Stimulated activated CD8-positive, alpha-beta memory T cell treated with anti-CD3 and anti-CD28 coated beads, Interleukin-4, amount 100 ng/mL, for 1 hour (primary cell): Measurements from ENCODE around the gene CFAP44.
A peak's percentile ranks its signal among the peaks of the same experiment; 100 is the strongest.
"Not testable (repeated sequence)": the region's sequence is repeated elsewhere in the genome, so short reads cannot be mapped to it uniquely, and the experiment has no call there.

Experiments used
- DNase-seq, 2 donors: peaks; one replicate each; pipeline ENCODE4 v3.0.0-alpha.2; 2020; ENCODE audit warnings: low read depth in 2 of 2, low spot score in 1 of 2

CFAP44 gene, protein sequence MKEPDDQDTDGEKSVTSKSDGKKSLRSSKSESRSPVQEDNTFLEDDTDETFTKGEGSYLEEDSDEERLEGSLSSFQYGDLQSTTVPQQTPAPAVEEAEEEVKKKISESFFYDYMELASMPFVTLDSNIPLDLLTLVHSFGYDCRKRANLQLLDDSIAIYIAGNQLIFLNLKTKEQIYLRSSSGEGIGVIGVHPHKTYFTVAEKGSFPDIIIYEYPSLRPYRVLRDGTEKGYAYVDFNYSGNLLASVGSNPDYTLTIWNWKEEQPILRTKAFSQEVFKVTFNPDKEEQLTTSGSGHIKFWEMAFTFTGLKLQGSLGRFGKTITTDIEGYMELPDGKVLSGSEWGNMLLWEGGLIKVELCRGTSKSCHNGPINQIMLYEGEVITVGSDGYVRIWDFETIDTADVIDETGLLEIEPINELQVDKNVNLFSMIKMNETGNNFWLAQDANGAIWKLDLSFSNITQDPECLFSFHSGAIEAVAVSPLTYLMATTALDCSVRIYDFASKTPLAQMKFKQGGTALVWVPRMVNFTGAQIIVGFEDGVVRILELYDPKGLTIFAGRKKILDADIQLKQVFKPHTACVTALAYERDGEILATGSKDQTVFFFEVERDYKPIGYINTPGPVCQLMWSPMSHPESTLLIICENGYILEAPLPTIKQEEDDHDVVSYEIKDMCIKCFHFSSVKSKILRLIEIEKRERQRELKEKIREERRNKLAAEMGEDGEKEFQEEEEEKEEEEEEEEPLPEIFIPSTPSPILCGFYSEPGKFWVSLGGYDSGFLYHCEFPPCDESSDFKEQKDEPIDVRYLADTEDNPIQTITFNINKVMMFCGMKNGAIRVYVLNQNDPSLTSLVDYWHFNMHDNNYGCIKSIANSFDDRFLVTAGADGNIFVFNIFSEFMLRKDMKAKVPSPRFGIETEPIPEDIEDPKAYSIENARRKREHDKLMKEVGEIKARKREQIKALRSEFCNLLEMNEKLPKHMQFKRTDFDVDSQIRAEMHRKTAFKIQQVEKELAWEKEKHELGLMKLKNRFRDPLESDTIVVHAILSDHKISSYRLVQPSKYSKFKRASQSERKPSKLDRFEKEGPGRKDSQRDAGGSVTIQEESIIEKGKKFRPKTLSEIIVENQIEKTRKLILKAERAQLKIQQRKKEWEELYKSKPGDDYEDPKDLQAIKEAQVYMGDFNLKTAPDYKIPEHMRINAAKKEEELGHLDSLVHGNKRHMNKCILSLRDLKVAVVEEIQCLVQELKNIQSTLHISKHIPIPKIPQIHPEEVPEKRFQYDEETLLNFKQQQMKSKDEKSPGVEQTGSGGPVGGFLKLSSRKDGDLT (N-terminal part only)

DNA sequence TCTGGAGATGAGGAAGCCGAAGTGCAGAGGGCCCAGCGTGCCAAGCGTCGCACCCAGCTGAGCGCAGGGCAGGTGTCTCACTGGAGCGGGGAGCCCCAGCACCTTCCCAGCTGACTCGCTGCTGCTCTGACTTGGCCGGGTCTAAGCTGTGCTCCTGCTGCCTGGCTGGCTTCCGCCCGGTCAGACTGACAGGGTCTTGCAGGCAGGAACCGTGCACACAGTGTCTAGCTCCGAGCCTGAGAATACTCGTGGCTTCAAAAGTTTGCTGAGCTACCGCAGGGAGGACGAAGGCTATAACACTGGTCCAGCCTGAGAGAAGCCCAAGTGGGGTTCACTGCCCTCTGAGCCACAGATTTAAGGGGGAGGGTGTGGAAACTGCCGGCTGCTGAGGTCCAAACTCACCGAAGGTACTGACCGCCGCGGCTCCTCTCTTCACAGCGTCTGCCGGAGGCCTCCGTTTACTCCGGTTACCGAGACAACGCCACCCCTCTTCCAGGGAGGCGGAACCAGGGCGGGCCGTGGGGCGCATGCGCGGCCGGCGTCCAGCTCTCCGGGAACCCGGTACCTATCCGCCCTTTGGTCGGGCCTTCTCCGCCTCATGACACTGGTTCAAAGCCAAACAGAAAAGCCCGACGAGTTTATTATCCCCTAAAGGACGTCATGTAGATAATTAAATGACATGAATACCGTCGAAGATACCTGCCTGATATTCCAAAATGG lies at the start of gene CFAP44:
Gene CFAP44, minus strand, starts transcription at position 443 of the 720 bp plus-strand sequence. CDS start 7,829 bp downstream, outside the sequence.
- DNase-seq = peak; percentile 11 to 19

DNA sequence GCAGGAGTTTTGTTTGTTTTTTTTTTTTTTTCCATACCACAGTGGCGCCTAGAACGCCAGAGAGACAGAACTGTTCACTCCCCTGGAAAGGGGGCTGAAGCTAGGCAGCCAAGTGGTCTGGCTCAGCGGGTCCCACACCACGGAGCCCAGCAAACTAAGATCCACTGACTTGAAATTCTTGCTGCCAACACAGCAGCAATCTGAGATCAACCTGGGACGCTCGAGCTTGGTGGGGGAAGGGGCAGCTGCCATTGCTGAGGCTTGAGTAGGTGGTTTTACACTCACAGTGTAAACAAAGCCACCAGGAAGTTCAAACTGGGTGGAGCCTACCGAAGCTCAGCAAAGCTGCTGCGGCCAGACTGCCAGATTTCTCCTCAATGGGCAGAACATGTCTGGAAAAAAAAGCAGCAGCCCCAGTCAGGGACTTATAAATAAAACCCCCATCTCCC lies 43.9 kb upstream of the CFAP44 start:
- DNase-seq = peak in 1 of 2 donors; percentile 2

DNA sequence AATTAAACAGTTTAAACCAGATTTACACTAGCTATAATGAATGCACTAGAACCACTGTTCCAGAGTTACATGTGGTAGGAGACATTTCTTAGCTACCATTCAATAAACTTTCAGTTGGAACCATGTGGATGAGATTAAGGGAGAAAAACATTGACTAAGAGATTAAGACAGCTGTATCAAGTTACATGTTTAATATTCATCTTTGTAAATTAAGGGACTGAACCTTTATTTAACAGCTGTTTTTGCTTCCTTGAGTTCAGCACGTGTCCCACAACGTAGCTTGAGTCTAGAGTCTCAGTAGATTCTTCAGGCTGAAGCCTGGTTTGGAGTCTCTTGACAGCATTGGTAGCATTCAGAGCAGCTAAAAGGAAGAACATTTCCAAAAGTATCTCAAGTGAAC lies 27.2 kb upstream of the CFAP44 start:
- DNase-seq = no peak

DNA sequence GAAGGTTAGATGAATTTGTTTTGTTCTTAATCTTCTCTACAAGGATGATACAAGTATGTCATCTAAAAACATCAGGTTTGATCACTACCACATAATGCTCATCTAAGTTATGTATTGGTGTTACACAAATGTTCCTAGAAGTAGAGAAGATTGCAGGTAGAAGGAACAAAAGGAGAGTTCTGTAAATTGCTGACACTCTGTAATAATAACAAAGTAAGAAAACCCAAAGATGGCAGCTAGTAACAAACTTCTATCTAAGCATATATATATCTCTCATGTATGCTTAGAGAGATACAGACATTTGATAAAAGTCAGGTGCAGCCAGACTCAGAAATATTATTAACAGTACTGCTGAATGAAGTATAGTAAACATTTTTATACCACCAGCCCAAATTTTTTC lies 20.2 kb upstream of the CFAP44 start:
- no peak for DNase-seq

DNA sequence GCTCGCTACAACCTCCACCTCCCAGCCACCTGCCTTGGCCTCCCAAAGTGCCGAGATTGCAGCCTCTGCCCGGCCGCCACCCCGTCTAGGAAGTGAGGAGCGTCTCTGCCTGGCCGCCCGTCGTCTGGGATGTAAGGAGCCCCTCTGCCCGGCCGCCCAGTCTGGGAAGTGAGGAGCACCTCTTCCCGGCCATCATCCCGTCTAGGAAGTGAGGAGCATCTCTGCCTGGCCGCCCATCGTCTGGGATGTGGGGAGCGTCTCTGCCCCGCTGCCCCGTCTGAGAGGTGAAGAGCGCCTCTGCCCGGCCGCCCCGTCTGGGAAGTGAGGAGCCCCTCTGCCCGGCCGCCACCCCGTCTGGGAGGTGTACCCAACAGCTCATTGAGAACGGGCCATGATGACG lies 17.3 kb upstream of the CFAP44 start:
- not testable (repeated sequence) for DNase-seq

DNA sequence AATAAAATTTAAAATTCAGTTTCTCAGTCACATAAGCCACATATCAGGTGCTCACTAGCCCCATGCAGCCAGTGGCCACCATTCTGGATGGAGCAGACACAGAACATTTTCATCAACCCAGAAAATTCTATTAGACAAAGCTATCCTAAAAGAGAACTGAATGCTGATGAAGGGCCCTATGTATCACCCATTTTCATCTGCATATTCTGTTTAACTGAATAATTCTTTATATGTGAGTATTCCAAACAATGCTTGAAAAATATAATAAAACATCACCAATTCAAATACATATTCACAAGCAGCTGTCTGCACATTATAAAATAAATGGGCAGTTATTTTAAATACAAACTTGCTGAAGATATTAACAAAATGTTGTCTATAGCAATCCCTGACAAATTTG lies 14.2 kb upstream of the CFAP44 start:
- no peak for DNase-seq

DNA sequence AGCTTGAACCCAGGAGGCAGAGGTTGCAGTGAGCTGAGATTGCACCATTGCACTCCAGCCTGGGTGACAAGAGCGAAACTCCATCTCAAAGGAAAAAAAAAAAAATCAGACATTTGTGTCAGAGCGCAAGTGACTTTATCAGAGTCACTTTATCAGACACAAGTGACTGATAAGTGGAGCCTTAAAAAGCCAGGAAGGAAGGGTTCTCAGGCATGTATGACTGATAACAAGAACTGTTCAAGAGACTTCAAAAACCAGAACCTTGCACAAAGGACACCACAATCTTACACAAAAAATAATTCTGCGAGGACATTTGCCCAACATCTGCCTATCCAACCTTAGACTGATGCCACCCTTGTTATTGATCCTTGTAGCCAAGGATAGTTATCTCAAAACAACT lies 13.3 kb upstream of the CFAP44 start:
- no peak for DNase-seq

DNA sequence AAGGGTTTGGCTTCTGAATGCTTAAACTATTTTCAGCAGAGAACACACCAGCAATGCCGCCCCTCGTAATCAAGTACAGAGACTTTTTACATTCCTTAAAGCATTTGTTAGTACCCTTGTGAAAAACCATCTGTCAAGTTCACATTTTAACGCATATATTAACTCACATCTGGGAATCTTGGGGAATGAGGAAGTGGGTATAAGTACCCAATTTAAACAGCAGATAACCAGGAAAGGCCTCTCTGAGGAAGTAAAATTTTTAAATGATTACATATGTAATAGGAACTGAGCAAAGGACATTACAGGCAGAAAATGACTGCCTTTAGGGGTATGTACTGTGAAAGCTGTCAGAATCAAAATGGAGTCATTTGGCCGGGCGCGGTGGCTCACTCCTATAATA lies 12.8 kb upstream of the CFAP44 start:
- DNase-seq = no peak

DNA sequence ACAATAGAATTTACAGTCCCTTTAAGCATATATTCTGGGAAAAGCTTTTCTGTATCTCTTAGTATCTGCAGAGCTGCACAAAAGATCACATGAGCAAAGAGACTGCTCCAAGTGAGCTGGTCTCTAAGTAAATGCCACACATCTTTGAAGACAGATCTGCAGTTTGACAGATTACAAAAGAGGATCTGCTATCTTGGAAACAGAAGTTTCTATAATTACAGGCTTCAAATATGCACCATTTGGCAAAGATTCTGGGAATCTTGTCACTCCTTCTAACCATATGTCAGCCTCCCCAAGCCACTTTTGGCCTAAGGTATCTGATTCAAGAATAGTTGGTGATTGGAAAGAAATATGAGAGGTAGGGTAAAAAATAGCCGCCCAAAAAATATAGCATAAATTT lies 9.6 kb upstream of the CFAP44 start:
- no peak for DNase-seq

DNA sequence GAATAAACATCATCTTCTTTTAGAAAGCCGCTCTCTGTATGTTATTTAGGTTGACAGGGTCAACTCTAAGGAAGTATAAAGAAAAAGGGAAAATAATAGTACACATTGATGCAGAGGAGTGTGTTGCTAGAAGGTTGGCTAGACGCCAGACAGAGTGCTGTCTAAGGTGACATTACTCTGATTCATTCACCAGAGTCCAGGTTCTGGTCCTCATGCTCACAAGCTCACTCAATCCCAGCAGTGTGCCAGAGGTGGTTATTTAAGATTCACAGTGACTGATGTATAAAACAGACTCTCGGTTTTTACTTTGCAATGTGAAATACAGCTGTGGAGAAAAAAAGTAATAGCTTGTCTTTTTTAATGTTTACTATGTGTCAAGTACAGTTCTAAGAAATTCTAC lies 1.7 kb downstream of the CFAP44 start:
- DNase-seq = no peak

DNA sequence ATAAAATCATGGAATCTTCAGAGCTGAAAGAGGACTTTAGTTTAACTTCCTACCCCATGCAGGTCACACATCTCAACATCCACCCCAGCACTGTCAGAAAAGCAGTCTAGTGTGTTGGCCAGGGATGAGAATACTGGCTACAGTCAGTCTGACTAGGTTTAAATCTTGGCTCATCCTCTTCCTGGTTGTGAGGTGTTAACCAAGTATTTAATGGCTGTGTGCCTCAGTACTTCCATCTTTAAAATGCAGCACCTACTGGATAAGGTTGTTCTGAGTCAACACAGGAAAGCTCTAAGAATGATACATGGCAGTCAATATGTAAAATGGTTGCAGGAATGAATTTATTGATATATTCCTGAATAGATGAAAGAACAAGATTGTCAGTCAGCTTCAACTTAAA lies 3.1 kb downstream of the CFAP44 start:
- no peak for DNase-seq

DNA sequence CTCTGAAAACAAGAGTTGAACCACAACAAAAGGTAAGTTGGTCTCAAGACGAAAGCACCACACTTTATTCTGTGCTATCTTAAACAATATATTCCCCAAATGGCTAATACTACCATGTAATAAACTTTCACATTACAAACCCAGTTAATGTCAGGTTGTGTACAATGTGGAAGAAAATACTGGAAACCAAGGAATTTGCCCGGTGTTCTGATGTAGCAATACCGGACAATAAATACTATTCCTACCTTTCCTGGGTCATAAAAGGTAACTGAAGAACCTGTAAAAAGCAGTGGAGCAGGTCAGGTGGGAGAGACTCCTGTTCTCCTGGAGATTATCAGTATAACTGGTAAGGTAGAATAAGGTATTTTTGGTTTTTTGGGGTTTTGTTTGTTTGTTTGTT lies 3.9 kb downstream of the CFAP44 start:
- no peak for DNase-seq

DNA sequence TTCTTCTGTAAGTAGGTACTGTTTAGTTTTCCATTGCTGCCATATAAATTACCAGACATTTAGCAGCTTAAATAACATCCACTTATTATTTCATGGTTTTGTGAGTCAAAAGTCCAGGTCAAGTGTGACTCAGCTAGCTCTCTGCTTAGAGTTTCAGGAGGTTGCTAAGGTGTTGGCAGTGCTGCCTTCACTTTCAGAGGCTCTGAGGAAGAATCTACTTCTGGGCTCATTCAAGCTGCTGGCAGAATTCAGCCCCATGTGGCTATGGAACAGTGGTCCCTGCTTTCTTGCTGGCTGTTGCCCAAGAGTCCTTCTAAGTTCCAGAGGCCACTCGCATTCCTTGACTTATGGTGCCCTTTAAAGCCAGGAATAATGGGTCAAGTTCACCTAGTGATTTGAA lies 4.5 kb downstream of the CFAP44 start:
- no peak for DNase-seq

DNA sequence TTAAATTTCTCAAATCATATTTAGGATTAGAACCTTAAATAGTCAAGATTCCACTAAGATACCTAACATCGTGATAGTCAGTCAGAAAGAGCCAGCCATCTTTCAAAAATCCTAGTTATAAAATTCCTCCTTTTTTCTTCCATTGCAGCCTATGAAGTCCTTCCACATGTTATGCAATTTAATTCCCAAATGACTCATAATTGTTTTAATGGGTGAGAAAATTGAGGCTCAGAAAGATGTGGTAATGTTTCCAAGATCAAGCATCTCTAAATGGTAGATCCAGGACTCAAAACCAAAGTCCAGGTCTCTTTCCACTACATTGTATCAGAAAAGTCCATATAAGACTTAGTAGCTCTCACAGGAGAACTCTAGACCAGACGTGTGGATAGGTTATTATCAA lies 9.5 kb downstream of the CFAP44 start:
- no peak for DNase-seq

DNA sequence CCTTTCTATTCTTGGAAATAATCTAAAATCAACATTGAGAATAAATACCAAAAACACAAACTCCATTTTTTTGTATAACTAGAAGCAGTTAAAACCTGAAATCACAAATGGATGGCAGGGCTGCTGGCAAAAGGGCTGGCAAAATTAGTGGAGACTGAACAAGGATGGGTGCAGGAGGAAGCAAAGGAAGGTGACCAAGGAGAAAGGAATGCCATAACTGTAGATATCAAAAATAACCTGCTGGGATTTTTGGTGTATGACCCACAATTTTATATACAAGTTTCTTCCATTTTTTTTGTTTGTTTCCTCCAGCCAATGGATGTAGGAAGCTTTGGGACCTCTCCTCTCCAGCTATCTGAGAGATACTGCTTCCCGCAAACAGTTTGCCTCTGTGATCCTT lies 12.7 kb downstream of the CFAP44 start:
- no peak for DNase-seq

DNA sequence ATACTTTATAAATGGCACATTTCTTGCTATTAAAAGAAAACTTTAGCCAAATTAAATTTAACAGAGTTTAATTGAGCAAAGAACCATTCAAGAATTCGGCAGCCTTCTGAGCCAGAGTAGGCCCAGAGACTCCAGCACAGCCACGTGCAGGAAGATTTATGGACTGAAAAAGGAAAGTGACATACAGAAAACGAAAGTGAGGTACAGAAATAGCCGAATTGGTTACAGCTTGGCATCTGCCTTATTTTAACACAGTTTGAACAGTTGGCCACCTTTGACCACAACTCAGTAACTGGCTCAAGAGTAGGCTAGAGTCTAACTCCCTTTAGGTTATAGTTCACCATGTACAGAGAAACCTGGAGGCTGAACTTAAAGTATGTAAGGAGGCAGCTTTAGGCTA lies 17.6 kb downstream of the CFAP44 start:
- DNase-seq = no peak

DNA sequence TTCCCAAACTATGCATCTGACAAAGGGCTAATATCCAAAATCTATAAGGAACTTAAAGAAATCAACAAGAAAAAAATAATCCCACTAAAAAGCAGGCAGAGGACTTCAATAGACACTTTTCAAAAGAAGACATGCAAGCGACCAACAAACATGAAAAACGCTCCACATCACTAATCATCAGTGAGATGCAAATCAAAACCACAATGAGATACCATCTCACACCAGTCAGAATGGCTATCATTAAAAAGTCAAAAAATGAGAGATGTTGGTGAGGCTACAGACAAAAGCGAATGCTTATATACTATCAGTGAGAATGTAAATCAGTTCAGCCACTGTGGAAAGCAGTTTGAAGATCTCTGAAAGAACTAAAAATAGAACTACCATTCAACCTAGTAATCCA lies 20.2 kb downstream of the CFAP44 start:
- no peak for DNase-seq

DNA sequence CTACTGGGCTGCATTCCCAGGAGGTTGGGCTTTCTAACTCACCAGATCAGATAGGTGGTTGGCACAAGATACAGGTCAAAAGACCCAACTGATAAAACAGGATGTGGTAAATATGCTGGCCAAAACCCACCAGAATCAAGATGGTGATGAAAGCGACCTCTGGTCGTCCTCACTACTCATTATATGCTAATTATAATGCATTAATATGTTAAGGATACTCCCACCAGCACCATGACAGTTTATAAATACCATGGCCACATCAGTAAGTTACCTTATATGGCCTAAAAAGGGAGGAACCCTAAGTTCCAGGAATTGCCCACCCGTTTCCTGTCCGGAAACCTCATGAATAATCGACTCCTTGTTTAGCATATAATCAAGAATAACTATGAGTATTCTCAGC lies 31.6 kb downstream of the CFAP44 start:
- DNase-seq = no peak

DNA sequence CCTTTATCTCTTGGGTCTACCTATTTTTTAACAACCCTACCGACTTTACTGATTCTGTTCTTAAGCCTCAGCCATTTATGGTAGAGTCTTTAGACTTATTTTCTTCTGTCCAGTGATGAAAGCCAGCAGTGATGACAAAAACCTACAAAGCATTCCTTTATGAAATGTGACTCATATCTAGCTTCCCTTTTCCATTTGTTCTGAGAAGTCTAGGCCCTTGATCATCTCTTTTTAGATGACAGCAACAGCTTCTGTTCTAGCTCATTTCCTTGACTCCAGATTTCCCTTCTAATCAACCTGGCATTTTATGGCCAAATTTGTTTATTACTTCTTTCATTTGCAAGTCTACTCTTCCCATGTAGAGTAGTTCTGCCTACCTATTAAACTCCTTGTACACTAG lies 36.1 kb downstream of the CFAP44 start:
- no peak for DNase-seq

DNA sequence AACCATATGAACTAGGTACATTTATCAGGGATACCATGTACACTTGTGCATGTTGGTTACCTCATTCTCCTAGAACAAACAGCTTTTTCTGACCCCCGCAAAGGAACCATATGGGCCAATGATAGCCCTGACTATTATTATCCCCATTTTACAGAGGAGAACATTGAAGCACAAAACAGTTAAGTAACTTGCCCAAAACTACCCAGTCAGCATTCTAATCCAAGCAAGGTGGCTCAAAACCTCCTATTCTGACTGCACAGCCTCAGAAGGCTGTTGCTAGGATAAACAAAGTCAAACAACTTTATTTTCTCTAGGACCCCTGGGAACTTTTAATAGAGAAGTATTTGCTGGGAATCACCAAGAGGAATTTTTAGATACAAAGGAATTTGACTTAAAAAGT lies 36.7 kb downstream of the CFAP44 start:
- no peak for DNase-seq
